Measurements from ENCODE around the gene MYBPHL. TPM values are rescaled to one million over a fixed set of nuclear protein-coding genes. Genes with fewer than 3 reads are reported as not detected.

Gene MYBPHL
- not detected for total RNA-seq

- no peaks in the 10 kb centered on the region for H3K36me3 ChIP-seq
- H3K27ac ChIP-seq: peak within 1 kb of the TSS; percentile 49 to 62 (median 54)
- peaks cover 30 to 39% of the 10 kb centered on the region in 2 donors for H3K4me1 ChIP-seq
- no peaks in the 10 kb centered on the region for H3K27me3 ChIP-seq
- no peaks in the 10 kb centered on the region for H3K9me3 ChIP-seq
- TF ChIP-seq CTCF (IDR thresholded peaks at IDR 0.05) (no peak), POLR2A (IDR thresholded peaks at IDR 0.05) (no peak)
- intact Hi-C loops (cut with DNase I): no loop called here
- no peak for DNase-seq
- no peak within 1 kb of the TSS for H3K4me3 ChIP-seq (replicated peaks in 1 of 3)
- WGBS, 2 donors: 76 to 82% methylated on average over 2 to 6 of the region's 7 CpGs
These were observed at the start of gene MYBPHL for GRCh38 chr1:109306832-109307273. MYBPHL (minus strand) TSS chr1:109307011; CDS start chr1:109306991, 20 bp downstream.

- WGBS, 2 donors: 73 to 79% methylated on average over 1 of the region's 1 CpG
- peak overlapping the region in 1 of 3 donors; percentile 40 for H3K27ac ChIP-seq
- intact Hi-C loops (cut with DNase I): no loop called here
These were observed 49.7 kb upstream of the MYBPHL start for GRCh38 chr1:109356505-109356904.

GRCh38 chr1:109354929-109355328 lies 48.1 kb upstream of the MYBPHL start:
- DNase-seq: peak; percentile 70 to 75
- H3K27ac ChIP-seq: peak overlapping the region; percentile 40 to 46 (median 44)
- 44 to 63% methylated on average over 3 of the region's 3 CpGs for WGBS, 2 donors
- intact Hi-C loops (cut with DNase I): no loop called here
- TF ChIP-seq CTCF (IDR thresholded peaks at IDR 0.05): no peak
- TF ChIP-seq POLR2A (IDR thresholded peaks at IDR 0.05): no peak
- peaks cover 7 to 12% of the 10 kb centered on the region in 2 donors for H3K36me3 ChIP-seq
- H3K4me1 ChIP-seq: peaks cover 17 to 21% of the 10 kb centered on the region in 2 donors
- H3K9me3 ChIP-seq: no peaks in the 10 kb centered on the region
- no peaks in the 10 kb centered on the region for H3K27me3 ChIP-seq
- H3K4me3 ChIP-seq (replicated peaks in 1 of 3): no peak overlapping the region

More at GRCh38 chr1:109356505-109356904, 49.7 kb upstream of the MYBPHL start:
- Histone ChIP-seq H3K9me3 (no peaks in the 10 kb centered on the region), H3K27me3 (no peaks in the 10 kb centered on the region), H3K4me3 (replicated peaks in 1 of 3) (no peak overlapping the region), H3K36me3 (peaks cover 5 to 7% of the 10 kb centered on the region in 2 donors), H3K4me1 (peaks cover 18 to 24% of the 10 kb centered on the region in 2 donors)
- TF ChIP-seq CTCF (IDR thresholded peaks at IDR 0.05) (no peak), POLR2A (IDR thresholded peaks at IDR 0.05) (no peak)
- DNase-seq: no peak

- no peaks in the 10 kb centered on the region for H3K27me3 ChIP-seq
- no peak overlapping the region for H3K27ac ChIP-seq
- peaks cover 14 to 22% of the 10 kb centered on the region in 2 donors for H3K36me3 ChIP-seq
- no peaks in the 10 kb centered on the region for H3K9me3 ChIP-seq
- H3K4me1 ChIP-seq: peaks cover 13 to 16% of the 10 kb centered on the region in 2 donors
- intact Hi-C loops (cut with DNase I): no loop called here
- no peak for DNase-seq
- TF ChIP-seq POLR2A (IDR thresholded peaks at IDR 0.05) (no peak), CTCF (IDR thresholded peaks at IDR 0.05) (no peak)
- H3K4me3 ChIP-seq (replicated peaks in 1 of 3): no peak overlapping the region
- 93% methylated on average over 5 of the region's 5 CpGs for WGBS, 2 donors
These were observed 44.6 kb upstream of the MYBPHL start for GRCh38 chr1:109351457-109351856.

- 35 to 48% methylated on average over 1 of the region's 1 CpG for WGBS, 2 donors
- no peak for DNase-seq
- Histone ChIP-seq H3K4me1 (peaks cover 13 to 15% of the 10 kb centered on the region in 2 donors), H3K27me3 (no peaks in the 10 kb centered on the region), H3K27ac (no peak overlapping the region), H3K36me3 (peaks cover 14 to 24% of the 10 kb centered on the region in 2 donors), H3K4me3 (replicated peaks in 1 of 3) (no peak overlapping the region), H3K9me3 (no peaks in the 10 kb centered on the region)
- TF ChIP-seq CTCF (IDR thresholded peaks at IDR 0.05) (no peak), POLR2A (IDR thresholded peaks at IDR 0.05) (no peak)
- intact Hi-C loops (cut with DNase I): no loop called here
These were observed 43.8 kb upstream of the MYBPHL start for GRCh38 chr1:109350655-109351054.

Measured in thyroid gland (tissue), 4 donors.